GM21381 (cell line): ENCODE results near the gene UNC5B.
"Not testable (repeated sequence)": the region's sequence is repeated elsewhere in the genome, so short reads cannot be mapped to it uniquely, and the experiment has no call there.

Experiments
- ATAC-seq: cut with Tn5 transposase; IDR thresholded peaks from one replicate; pipeline ENCODE4 v1.9.1; 2021; ENCODE audit warnings: mild to moderate bottlenecking, moderate library complexity; ENCODE audit not compliant: unreplicated experiment

UNC5B gene

DNA sequence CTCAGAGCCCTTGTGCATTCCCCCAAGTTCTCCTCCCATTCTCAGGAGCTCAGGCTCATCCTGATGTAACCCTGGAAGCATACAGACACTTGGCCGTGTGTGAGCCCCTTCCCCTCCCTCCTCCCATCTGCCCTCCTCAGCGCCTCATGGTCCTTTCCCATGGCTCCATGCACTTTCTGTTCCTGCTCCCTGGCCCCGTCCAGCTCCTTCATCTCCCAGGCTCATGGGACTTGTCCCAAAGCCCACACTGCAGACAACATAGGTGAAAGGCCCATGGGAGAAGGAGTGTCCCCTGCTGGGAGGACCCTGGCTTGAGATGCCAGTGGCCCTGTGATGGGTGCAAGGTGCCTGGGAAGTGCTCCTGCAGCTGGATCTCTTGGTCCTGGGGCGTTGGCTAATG, 82.5 kb downstream of the UNC5B start:
- ATAC-seq, result no peak

DNA sequence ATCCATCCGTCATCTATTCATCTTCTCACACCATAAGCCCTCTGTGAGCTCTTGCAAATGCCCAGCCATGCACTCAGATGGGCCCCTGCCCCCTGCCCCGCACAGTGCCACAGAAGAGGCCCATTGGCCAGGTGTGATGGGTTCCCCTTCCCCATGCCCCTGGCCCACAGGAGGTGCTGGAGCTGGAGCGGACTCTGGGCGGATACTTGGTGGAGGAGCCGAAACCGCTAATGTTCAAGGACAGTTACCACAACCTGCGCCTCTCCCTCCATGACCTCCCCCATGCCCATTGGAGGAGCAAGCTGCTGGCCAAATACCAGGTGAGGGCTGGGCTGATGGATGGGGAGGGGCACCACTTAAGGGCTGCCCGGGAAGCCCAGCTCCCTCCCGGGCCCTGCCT, 83.3 kb downstream of the UNC5B start:
- no peak for ATAC-seq

DNA sequence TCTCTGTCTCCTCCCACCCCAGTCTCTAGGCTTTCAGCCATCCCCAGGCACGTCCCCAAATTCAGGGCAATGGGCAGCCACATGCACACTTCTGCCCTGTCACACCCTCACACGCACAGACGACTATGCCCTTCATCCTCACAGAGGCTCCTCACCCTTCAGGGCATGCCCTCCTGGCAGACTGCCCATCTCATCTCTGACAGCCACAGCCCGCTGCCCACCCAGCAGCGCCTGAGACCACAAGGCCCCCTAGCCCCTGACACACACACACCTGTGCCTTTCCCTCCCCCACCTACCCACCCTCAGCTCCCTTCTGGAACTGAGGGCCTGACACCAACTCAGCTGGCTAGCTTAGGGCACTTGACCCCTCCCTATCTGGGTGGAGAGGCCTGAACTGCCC, 83.7 kb downstream of the UNC5B start:
- ATAC-seq, result no peak

DNA sequence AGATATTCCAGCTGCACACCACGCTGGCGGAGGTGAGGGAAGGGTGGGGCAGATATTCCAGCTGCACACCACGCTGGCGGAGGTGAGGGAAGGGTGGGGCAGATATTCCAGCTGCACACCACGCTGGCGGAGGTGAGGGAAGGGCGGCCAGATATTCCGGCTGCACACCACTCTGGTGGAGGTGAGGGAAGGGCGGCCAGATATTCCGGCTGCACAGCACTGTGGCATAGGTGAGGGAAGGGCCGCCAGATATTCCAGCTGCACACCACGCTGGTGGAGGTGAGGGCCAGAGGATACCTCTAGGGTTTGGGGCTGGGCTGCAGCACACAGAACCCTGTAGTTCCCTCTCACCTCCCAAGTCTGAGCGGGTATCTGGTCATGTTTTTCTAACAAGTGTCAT, 84.4 kb downstream of the UNC5B start:
- not testable (repeated sequence) for ATAC-seq

DNA sequence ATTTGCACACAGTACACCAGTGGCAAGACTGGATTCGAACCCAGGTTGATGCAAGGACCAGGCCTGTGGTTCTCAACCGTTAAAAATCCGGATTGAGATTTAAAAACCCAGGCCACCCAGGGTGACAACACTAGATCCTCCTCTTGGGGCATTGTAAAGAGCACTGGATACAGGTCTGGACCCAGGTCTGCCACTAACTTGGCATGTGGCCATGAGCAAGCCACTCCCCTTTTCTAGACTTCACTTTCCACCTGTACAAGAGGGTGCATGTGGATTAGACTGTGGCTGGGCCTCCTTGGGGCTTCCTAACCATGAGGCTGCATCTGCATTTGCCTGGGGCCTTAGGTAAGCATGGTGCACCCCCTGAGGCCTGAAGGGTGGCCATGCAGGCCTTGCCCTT, 85.0 kb downstream of the UNC5B start:
- ATAC-seq, result no peak

DNA sequence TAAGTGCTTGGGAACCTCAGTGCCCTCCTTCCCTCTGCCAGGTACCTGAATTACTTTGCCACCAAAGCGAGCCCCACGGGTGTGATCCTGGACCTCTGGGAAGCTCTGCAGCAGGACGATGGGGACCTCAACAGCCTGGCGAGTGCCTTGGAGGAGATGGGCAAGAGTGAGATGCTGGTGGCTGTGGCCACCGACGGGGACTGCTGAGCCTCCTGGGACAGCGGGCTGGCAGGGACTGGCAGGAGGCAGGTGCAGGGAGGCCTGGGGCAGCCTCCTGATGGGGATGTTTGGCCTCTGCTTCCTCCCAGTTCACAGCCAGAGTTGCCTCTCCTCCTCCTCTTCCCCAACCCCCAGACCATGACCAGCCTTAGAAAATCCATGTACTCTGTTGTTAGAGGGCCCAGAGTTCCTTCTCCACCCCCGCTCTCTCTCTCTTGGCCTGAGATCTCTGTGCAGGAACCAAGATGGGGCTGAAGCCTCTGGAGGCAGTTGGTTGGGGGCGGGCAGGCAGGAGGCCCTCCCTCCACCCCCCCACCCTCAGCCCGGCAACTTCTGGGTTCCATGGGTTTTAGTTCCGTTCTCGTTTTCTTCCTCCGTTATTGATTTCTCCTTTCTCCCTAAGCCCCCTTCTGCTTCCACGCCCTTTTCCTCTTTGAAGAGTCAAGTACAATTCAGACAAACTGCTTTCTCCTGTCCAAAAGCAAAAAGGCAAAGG, 86.9 kb downstream of the UNC5B start:
- ATAC-seq, result no peak

DNA sequence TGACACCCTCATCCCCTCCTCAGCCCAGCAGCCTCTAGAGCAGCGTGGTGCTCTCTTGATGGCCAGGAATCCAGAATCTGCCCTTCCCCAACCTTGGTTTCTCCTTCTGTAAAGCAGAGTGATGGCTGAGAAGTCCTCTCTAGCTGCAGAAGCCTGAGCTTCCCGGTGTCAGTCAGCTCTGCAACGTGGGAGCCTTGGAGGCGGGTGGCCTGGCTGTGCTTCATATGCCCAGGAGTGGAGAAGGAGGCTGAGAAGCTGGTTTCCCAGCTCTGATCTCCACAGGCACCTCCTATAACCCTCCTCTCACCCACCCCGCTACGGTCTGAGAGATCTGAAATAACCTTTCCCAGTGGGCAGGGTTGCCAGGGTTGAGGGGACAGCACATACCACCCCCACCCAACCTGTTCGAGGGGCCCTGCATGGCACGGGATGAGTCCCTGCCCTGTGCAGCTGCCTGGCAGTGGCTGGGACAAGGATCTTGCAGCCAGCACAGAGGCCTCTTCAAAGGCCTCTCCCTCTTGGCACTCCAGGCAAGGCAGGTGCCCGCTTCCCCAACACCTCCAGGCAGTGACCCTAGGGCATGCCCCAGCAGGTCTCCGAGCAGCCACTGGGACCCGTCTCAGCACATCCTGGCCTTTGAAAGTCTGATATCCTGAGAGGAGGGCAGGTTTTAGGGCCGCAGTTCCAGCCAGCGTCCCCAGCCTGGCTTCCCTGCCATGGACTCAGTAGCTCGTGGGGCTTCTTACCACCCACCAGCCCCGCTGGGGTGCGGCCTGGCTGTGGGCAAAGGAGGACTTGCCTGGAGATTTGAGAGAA, 88.4 kb downstream of the UNC5B start:
- ATAC-seq, result no peak

DNA sequence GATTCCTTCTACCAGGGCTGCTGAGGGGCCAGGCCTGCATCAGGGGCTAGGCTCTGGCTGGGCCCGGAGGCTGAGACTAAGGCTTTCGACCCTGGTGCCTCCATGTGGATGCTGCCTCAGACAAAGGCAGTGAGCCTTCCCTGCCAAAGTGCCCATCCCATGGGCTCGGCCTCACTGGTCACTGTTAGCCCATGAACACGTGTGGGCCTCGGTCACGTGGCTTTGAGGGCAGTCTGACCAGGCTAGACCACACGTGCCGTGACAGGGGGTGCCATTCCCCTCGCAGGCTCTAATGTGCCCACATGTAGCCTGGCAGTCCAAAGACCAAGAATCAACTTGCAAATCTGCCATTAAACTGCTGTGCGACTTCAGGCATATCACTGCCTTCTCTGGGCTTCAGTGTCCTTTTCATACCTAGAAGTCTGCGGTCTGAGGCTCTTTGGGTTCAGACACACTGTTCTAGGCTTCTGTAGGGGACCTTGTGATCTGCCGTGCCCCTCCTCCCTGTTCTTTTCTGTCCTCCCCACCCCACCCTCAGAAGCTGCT, 89.1 kb downstream of the UNC5B start:
- no peak for ATAC-seq

DNA sequence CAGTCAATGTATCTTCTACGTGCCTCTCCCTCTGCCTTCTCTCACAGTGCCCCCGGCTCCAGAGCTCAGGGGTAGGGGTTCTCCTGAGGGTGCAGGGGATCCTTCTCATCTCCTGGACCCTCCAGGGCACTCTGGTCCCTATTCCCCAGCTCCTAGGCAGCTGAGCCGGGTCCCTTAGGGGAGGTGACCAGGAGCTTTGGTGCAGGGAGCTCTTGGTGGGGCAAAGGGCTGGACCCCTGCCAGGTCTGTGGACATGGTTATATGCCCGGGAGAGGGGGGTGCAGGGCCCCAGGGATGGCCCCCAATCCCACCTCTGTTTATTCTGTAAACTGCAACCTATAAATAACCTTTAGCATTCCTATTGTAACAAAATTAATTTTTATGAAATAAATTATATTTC, 90.1 kb downstream of the UNC5B start:
- no peak for ATAC-seq

DNA sequence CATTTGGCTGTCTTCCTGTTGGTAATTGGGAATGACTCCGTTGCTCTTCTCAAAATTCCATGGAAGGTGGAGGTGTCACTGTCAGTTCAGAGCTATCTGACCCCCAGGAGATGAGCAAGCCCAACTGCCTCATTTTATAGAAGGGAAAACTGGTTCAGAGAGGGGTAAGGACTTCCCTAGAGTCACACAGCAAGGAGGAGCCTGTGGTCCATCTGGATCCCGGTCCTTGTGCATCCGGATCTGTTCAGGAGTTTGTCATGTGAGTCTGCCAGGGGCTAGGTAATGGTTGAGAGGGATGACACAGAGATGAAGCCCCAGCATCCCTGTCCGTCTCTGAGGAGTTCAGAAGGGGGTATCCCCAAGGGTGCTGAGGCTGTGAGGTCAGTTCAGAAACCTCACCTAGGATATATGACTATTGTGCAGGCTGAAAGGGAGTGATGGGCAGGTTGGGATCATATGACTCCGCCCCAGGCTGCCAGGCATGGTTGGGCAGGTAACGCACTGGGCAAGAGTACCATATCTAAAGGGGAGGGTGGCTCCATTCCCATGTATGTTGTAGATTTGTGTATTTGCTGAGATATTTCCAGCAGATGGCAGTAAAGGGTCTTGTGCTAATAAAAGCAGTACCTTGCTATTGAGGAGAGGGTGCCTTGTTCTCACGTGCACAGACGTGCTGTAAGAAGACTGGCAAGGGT, 90.7 kb downstream of the UNC5B start:
- ATAC-seq, result no peak

DNA sequence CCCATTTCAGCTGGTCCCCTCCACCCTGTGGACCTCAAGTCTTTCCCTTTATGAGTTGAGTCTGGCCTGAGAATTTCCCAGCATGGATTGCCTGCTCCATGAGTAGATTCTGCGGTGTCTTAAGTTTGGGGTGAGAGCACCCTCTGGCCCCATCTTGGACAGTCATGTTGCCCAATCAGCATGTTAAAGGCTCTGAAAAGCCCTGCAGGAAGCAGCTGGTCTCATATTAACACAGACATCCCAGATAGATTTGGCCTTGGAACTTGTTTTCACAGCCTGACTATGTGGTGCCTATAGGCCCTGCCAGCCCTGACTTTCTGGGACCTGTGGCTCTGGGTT, 91.2 kb downstream of the UNC5B start:
- no peak for ATAC-seq

DNA sequence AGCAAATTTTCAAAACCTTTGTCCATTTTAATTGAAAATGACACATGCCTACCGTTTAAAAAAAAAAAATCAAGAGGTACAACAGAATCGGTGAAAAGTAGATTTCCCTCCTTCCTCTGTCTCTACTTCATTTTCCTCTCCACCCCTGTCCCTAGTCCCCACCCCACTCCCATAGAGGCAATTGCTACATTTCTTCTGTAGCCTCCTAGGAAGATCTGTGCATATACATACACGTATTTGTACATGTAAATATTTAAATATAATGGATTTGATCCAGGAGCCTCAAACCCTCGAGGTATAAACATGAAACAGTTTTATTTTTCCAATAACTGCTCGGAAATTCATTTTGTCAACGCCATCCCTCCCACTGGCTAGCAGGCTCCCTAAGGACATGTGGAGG, 92.5 kb downstream of the UNC5B start:
- ATAC-seq, result no peak

DNA sequence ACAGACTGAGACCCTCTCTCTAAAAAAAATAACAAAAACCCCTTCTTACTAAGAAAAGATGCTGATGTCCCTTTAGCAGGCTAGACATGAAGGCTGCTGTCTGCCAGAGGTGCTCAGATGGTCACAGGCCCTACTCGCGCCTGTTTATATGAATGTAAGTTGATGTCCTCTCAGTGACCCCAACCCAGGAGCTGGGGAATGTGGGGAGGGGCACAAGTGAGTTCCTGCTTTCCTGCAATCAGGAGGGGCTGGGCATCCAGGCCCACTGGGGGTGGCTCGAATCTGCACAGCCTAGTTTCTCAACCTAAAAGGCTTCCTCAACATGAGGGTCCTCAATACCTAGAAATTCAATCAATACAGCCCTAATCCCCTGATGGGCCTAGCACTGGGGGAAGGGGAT, 94.6 kb downstream of the UNC5B start:
- no peak for ATAC-seq

DNA sequence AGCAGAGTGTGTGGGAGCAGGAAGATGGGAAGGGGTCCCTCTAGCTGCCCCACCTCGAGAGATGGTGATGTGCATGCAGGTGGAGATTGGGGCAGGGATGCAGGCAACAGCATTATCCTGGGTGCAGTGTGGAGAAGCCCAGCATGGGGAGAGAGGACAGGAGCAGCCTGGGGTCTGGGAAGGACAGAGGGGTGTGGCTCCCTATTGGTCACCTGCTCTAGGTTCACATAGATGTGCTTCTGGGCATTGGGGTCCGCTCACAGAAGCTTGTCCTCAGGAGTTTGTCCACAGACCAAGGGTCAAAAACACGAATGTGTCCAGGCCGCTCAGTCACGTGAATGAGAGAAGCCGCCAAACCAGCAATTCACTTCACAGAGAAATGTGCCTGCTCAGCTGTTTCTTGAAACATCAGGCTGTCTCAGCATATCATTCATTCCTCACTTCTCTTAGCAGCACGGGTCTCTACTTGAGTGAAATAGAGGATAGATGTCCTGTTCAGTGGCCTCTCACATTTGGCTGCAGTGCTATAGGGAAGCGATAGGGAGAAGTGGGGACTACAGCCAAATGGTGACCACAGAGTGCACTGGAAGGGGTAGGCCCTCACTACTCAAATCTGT, 95.2 kb downstream of the UNC5B start:
- ATAC-seq, result no peak

DNA sequence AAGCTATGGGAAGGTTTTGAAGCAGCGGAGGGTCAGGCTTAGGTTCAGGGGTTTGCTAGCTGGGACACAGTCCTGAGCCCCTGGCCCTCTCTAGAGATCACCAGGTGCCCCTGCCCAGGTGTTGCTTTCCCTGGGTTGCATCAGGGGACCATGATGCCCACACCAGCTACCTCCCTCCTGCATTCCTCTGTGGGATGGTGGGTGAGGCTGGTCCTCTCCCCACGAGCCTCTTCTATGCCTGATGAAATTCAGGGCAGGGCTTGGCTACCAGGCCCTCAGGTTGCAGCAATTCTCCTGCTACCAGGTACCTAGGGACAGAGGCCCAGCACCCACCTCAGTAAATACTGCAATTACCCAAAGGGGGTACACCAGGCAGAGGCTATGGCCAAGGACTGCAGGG, 95.9 kb downstream of the UNC5B start:
- ATAC-seq, result no peak

DNA sequence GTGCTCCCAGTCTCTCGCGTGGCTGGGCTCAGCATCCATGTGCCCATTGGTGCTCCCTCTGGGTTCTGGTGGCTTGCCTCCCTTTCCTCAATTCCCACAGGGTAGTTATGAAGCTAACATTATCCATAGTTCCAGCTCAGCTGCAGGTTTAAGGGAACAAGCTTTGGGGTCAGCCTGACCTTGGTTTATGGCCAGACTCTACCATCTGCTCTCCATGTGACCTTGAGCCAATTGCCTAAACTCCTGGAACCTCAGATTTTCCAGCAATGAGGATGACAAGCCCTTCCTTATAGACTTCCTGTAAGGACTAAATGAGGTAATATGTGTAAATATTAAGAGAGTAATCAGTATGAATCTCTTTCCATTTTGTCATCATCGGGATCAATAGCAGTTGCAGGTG, 96.6 kb downstream of the UNC5B start:
- ATAC-seq, result no peak

DNA sequence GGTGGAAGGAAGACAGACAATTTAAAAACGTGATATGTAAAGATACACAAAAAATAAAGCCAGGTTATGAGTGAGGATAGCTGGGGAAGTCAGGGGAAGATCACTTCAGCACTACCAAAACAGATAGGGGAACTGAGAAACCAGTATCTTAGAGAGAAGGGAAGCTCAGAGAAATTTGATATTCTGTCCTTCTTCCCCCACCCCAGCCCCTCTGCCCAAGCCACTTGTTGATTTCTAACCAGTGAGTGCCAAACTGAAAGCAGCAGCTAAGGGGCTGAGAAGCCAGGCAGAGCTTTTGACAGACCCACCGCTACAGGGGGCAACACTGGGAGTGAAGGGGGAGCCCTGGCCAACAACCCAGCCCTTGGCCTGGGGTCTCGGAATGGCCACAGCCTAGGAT, 97.5 kb downstream of the UNC5B start:
- ATAC-seq, result no peak

DNA sequence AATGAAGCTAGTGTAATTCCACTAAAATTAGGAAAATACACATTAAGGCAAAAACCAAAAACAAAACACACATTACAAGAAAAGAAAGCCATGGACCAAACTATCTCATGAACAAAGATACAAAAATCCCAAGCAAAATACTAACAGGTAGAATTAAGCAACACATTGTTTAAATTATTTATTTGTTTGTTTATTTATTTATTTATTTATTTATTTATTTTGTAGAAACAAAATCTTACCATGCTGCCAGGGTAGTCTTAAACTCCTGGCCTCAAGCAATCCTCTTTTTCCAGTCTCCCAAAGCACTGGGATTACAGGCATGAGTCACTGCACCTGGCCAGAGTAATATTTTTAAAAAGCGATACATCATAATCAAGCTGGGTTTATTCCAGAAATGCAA, 99.8 kb downstream of the UNC5B start:
- no peak for ATAC-seq

DNA sequence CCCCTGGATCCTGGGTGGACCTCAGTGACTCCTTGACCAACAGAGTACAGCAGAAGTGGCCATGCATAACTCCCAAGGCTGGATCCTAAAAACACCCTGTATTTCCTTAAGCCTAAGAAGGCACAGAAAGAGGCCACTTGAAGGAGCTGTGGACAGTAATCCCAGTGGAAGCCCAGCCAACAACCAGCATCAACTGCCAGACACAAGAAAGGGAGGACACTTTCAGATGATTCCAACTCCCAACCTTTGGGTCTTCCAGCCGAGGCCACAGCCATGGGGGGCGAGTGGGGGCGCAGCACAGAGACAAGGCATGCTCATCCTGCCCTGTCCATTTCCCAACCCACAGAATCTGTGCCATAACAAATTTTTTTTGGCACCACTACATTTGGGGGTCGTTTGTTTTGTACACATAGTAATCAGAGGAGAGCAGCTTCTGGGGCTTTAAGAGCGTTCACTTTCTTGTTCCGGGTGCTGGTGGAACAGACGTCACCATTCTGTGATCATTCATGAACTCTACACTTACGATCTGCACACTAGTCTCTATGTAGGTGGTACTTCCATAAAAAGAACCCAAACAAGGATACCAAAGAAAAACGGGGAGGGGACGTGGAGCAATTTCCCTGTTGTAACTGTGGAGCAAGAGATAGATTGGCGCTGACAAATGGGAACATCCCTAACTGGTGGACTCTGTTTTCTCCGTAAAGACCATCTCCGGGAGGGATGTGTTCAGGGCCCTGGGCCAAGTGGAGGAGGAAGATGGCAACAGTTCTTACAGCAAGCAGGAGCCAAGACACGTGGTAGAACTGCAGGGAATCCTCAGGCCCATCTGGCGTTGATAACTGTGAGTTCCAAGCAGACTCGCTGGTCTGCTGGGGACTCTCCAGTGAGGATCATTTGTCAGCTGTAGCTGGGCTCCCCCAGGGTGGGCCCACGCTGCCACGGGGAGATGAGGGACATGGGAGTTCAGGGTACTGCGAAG, 100.7 kb downstream of the UNC5B start:
- ATAC-seq, result no peak

DNA sequence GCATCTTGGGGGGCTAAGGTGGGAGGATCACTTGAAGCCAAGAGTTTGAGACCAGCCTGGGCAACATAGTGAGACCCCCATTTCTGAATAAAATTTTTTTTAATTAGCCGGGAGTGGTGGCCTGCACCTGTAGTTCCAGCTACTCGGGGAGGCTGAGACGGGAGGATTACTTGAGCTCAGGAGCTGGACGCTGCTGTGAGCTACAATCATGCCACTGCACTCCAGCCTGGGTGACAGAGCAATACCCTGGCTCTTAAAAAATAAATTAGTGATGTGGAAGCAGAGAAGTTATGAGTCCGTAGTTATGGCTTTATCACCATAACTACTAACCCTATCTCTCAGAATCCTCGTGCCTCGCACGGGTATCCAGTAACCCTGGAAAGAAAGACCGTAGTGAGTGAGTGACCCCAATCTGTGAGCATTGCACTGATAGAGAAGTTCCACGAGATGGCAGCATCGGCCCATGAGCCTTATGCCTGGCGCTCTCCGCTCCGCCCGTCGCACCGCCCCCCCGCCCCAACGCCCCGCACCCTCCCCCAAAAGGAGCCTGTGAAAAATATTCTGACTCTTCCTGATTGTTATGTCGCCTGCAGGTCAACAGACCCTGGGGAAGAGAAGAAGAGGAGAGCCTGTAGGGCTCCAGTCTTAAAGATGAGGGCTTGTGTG, 101.8 kb downstream of the UNC5B start:
- ATAC-seq, result no peak
